Peyer's patch (tissue), 4 donors: Measurements from ENCODE around the gene GSTA2. TPM values are rescaled to one million over a fixed set of nuclear protein-coding genes. Genes with fewer than 3 reads are reported as not detected.
A peak's percentile ranks its signal among the peaks of the same experiment; 100 is the strongest.
"Not testable (repeated sequence)": the region's sequence is repeated elsewhere in the genome, so short reads cannot be mapped to it uniquely, and the experiment has no call there.

Source experiments
- DNase-seq, 3 donors: peaks; one replicate each; pipeline ENCODE4 v3.0.0-alpha.2; 2017 to 2019
- H3K27ac ChIP-seq, 4 donors: fragments of 200-600 bp; sonication (generic); one replicate each; pipeline ENCODE4 v1.5.1; 2016 to 2019
- H3K27me3 ChIP-seq, 2 donors: fragments of 200-600 bp; sonication (generic); one replicate each; pipeline ENCODE4 v1.5.1; 2019
- H3K36me3 ChIP-seq, 3 donors: fragments of 200-600 bp; sonication (generic); one replicate each; pipeline ENCODE4 v1.5.1; 2016 to 2019
- H3K4me1 ChIP-seq, 4 donors: fragments of 200-600 bp; sonication (generic); one replicate each; pipeline ENCODE4 v1.5.1; 2016 to 2019
- H3K4me3 ChIP-seq, 4 donors: fragments of 200-600 bp; sonication (generic); 1 replicate in 3 of 4; 2 replicates in 1 of 4; pipeline ENCODE4 v1.5.1; 2016 to 2019; ENCODE audit warnings: mild to moderate bottlenecking in 1 of 4
- H3K9me3 ChIP-seq, 4 donors: fragments of 200-600 bp; sonication (generic); one replicate each; pipeline ENCODE4 v1.5.1; 2016 to 2019; ENCODE audit warnings: mild to moderate bottlenecking in 1 of 4
- POLR2A ChIP-seq, 2 donors: fragments of 450-650 bp; IDR thresholded peaks; one replicate each; pipeline ENCODE4 v1.5.1; 2017; ENCODE audit warnings: antibody characterized with exemption in 2 of 2, mild to moderate bottlenecking in 2 of 2, moderate library complexity in 2 of 2
- total RNA-seq, 4 donors: library from RNA; depleted of rRNA; stranded (reverse); fragments of >200 nt; gene quantifications; one replicate each; pipeline ENCODE4 v1.1.0, GENCODE V29; 2016
- TF ChIP-seq, protein P1 (sequence below), 6 experiments: fragments of 450-650 bp in 4 of 6; fragments of 200-600 bp in 2 of 6; sonication (generic) in 1 of 6; IDR thresholded peaks; one replicate each; pipeline ENCODE4 v1.5.1; 2017 to 2019; ENCODE audit warnings: antibody characterized with exemption in 6 of 6, mild to moderate bottlenecking in 3 of 6, moderate library complexity in 1 of 6

Gene GSTA2
- total RNA-seq, 4 donors from 2014 or later = 15.7 to 92.2 (median 58.4) TPM

GRCh38 chr6:52724042-52724405, 39.3 kb downstream of the GSTA2 start:
- H3K4me1 ChIP-seq = peaks cover 0 to 15% (median 0%) of the 10 kb centered on the region in 4 donors

GRCh38 chr6:52720321-52720720, 43.0 kb downstream of the GSTA2 start:
- no peaks in the 10 kb centered on the region for H3K27me3 ChIP-seq

More at GRCh38 chr6:52724042-52724405, 39.3 kb downstream of the GSTA2 start:
- H3K27me3 ChIP-seq = no peaks in the 10 kb centered on the region
- no peak for TF ChIP-seq POLR2A (IDR thresholded peaks at IDR 0.05)
- TF ChIP-seq, protein P1, sequence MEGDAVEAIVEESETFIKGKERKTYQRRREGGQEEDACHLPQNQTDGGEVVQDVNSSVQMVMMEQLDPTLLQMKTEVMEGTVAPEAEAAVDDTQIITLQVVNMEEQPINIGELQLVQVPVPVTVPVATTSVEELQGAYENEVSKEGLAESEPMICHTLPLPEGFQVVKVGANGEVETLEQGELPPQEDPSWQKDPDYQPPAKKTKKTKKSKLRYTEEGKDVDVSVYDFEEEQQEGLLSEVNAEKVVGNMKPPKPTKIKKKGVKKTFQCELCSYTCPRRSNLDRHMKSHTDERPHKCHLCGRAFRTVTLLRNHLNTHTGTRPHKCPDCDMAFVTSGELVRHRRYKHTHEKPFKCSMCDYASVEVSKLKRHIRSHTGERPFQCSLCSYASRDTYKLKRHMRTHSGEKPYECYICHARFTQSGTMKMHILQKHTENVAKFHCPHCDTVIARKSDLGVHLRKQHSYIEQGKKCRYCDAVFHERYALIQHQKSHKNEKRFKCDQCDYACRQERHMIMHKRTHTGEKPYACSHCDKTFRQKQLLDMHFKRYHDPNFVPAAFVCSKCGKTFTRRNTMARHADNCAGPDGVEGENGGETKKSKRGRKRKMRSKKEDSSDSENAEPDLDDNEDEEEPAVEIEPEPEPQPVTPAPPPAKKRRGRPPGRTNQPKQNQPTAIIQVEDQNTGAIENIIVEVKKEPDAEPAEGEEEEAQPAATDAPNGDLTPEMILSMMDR (IDR thresholded peaks at IDR 0.05) = no peak
- no peak for DNase-seq
- H3K27ac ChIP-seq = peak overlapping the region in 3 of 4 donors; percentile 58 to 81 (median 77)
- H3K36me3 ChIP-seq = no peaks in the 10 kb centered on the region
- no peaks in the 10 kb centered on the region for H3K9me3 ChIP-seq
- H3K4me3 ChIP-seq = no peak overlapping the region

GRCh38 chr6:52718550-52718949, 44.7 kb downstream of the GSTA2 start:
- Histone ChIP-seq H3K9me3 (no peaks in the 10 kb centered on the region), H3K4me3 (no peak overlapping the region), H3K27me3 (no peaks in the 10 kb centered on the region), H3K36me3 (no peaks in the 10 kb centered on the region), H3K27ac (no peak overlapping the region), H3K4me1 (no peaks in the 10 kb centered on the region)
- no peak for DNase-seq
- TF ChIP-seq, protein P1 (IDR thresholded peaks at IDR 0.05) = no peak

More at GRCh38 chr6:52720321-52720720, 43.0 kb downstream of the GSTA2 start:
- H3K36me3 ChIP-seq = no peaks in the 10 kb centered on the region
- no peaks in the 10 kb centered on the region for H3K9me3 ChIP-seq
- no peak overlapping the region for H3K4me3 ChIP-seq
- TF ChIP-seq, protein P1 (IDR thresholded peaks at IDR 0.05) = no peak
- no peak for TF ChIP-seq POLR2A (IDR thresholded peaks at IDR 0.05)
- peaks cover 0 to 10% (median 0%) of the 10 kb centered on the region in 4 donors for H3K4me1 ChIP-seq
- no peak for DNase-seq
- no peak overlapping the region for H3K27ac ChIP-seq

DNA sequence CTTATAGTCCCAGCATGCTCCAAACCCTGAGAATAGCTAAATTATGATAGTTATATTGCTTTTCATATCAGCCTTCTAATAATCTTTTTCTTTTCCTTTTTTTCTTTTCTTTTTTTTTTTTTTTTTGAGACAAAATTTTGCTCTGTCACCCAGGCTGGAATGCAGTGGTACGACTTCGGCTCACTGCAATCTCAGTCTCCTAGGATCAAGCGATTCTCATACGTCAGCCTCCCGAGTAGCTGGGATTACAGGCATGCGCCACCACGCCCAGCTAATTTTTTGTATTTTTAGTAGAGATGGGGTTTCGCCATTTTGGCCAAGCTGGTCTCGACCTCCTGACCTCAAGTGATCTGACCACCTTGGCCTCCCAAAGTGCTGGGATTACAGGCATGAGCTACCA, 48.5 kb downstream of the GSTA2 start:
- H3K4me1 ChIP-seq, H3K9me3 ChIP-seq, H3K27me3 ChIP-seq, H3K36me3 ChIP-seq, H3K27ac ChIP-seq, DNase-seq, H3K4me3 ChIP-seq: not testable (repeated sequence)

DNA sequence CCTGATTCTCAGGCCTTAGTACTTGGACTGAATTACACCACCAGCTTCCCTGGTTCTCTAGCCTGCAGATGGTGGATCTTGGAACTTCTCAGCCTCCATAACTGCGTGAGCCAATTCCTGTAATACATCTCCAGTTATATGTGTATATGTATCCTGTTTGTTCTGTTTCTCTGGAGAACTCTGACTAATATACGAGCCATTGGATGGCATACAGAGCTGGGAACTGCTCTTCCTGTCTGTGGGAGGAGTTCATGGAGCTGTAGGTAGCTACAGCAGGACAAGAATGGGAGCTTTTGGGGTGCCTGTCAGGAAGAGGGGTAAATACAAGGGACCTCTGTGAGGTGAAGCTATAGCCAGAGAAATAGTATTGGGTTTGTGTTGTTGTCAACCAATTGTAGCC, 51.1 kb downstream of the GSTA2 start:
- H3K9me3 ChIP-seq = no peaks in the 10 kb centered on the region
- H3K4me1 ChIP-seq = no peaks in the 10 kb centered on the region
- no peak overlapping the region for H3K27ac ChIP-seq
- DNase-seq = no peak
- H3K27me3 ChIP-seq = no peaks in the 10 kb centered on the region
- H3K36me3 ChIP-seq = no peaks in the 10 kb centered on the region
- TF ChIP-seq, protein P1 (IDR thresholded peaks at IDR 0.05) = no peak
- no peak for TF ChIP-seq POLR2A (IDR thresholded peaks at IDR 0.05)
- H3K4me3 ChIP-seq = no peak overlapping the region

- no peak for TF ChIP-seq POLR2A (IDR thresholded peaks at IDR 0.05)
- TF ChIP-seq, protein P1 (IDR thresholded peaks at IDR 0.05) = no peak
- Histone ChIP-seq H3K27me3 (no peaks in the 10 kb centered on the region), H3K27ac (no peak overlapping the region), H3K9me3 (no peaks in the 10 kb centered on the region), H3K4me3 (no peak overlapping the region), H3K36me3 (no peaks in the 10 kb centered on the region), H3K4me1 (no peaks in the 10 kb centered on the region)
- DNase-seq = no peak
Measured at GRCh38 chr6:52707963-52708680, 55.2 kb downstream of the GSTA2 start.
